Liver (tissue), 9 donors: ENCODE results near the gene RCBTB1. TPM values are rescaled to one million over a fixed set of nuclear protein-coding genes. Genes with fewer than 3 reads are reported as not detected.

Experiments
- DNase-seq: peaks from one replicate; pipeline ENCODE4 v3.0.0-alpha.2; 2017; ENCODE audit warnings: low spot score
- H3K27ac ChIP-seq, 2 donors: one replicate each; pipeline ENCODE4 v1.7.0; 2013; ENCODE audit warnings: inconsistent platforms in 2 of 2, low read length in 2 of 2, control low read depth in 1 of 2, low read depth in 1 of 2, mild to moderate bottlenecking in 1 of 2
- H3K27me3 ChIP-seq, 4 donors: one replicate each; pipeline versions ENCODE4 v1.6.1 to v1.7.0; 2013; ENCODE audit warnings: low read length in 3 of 4, inconsistent platforms in 1 of 4, mild to moderate bottlenecking in 1 of 4, moderate library complexity in 1 of 4; ENCODE audit not compliant: control insufficient read depth in 4 of 4, insufficient read depth in 4 of 4
- H3K36me3 ChIP-seq, 4 donors: one replicate each; pipeline versions ENCODE4 v1.6.1 to v1.7.0; 2013; ENCODE audit warnings: low read length in 3 of 4, mild to moderate bottlenecking in 3 of 4, low read depth in 1 of 4, moderate library complexity in 1 of 4; ENCODE audit not compliant: control insufficient read depth in 4 of 4, insufficient read depth in 3 of 4
- H3K4me1 ChIP-seq, 4 donors: one replicate each; pipeline versions ENCODE4 v1.6.1 to v1.7.0; 2013; ENCODE audit warnings: low read length in 3 of 4, mild to moderate bottlenecking in 3 of 4, moderate library complexity in 1 of 4; ENCODE audit not compliant: control insufficient read depth in 4 of 4, insufficient read depth in 4 of 4
- H3K4me3 ChIP-seq, 3 donors: one replicate each; pipeline versions ENCODE4 v1.6.1 to v1.7.0; 2013; ENCODE audit warnings: low read length in 3 of 3, control low read depth in 1 of 3, low read depth in 1 of 3, mild to moderate bottlenecking in 1 of 3
- H3K9ac ChIP-seq, 2 donors: one replicate each; pipeline ENCODE4 v1.7.0; 2013; ENCODE audit warnings: low read length in 2 of 2, mild to moderate bottlenecking in 2 of 2, moderate library complexity in 2 of 2, control low read depth in 1 of 2, low read depth in 1 of 2
- H3K9me3 ChIP-seq, 4 donors: one replicate each; pipeline versions ENCODE4 v1.6.1 to v1.7.0; 2013; ENCODE audit warnings: low read length in 3 of 4; ENCODE audit not compliant: control insufficient read depth in 4 of 4
- EGR1 ChIP-seq, 2 donors: IDR thresholded peaks; 2 replicates each; pipeline ENCODE4 v1.6.1; 2016 to 2018; ENCODE audit warnings: antibody characterized with exemption in 2 of 2, low read depth in 2 of 2
- FOXA1 ChIP-seq: IDR thresholded peaks from 2 replicates; pipeline ENCODE4 v1.6.1; 2016; ENCODE audit warnings: antibody characterized with exemption
- FOXA2 ChIP-seq: IDR thresholded peaks from 2 replicates; pipeline ENCODE4 v1.6.1; 2016; ENCODE audit warnings: antibody characterized with exemption
- HNF4A ChIP-seq, 2 donors: conservative IDR thresholded peaks; 2 replicates each; pipeline ENCODE4 v1.6.1; 2016; ENCODE audit warnings: antibody characterized with exemption in 2 of 2, mild to moderate bottlenecking in 2 of 2
- HNF4G ChIP-seq: IDR thresholded peaks from 2 replicates; pipeline ENCODE4 v1.6.1; 2016; ENCODE audit warnings: antibody characterized with exemption
- JUND ChIP-seq, 2 donors: IDR thresholded peaks; 2 replicates each; pipeline ENCODE4 v1.6.1; 2016; ENCODE audit warnings: antibody characterized with exemption in 2 of 2
- MAX ChIP-seq: IDR thresholded peaks from 2 replicates; pipeline ENCODE4 v1.6.1; 2016; ENCODE audit warnings: antibody characterized with exemption
- NR2F2 ChIP-seq: IDR thresholded peaks from 2 replicates; pipeline ENCODE4 v1.6.1; 2016; ENCODE audit warnings: antibody characterized with exemption
- RAD21 ChIP-seq, 2 donors: IDR thresholded peaks; 2 replicates each; pipeline ENCODE4 v1.6.1; 2016; ENCODE audit warnings: antibody characterized with exemption in 2 of 2, mild to moderate bottlenecking in 2 of 2
- RXRA ChIP-seq, 2 donors: IDR thresholded peaks; 2 replicates each; pipeline ENCODE4 v1.6.1; 2017 to 2018; ENCODE audit warnings: antibody characterized with exemption in 2 of 2, mild to moderate bottlenecking in 1 of 2
- SP1 ChIP-seq: IDR thresholded peaks from 2 replicates; pipeline ENCODE4 v1.6.1; 2018; ENCODE audit warnings: antibody characterized with exemption, mild to moderate bottlenecking
- TAF1 ChIP-seq: conservative IDR thresholded peaks from 2 replicates; pipeline ENCODE4 v1.6.1; 2016; ENCODE audit warnings: antibody characterized with exemption, mild to moderate bottlenecking
- YY1 ChIP-seq: IDR thresholded peaks from 2 replicates; pipeline ENCODE4 v1.6.1; 2016; ENCODE audit warnings: antibody characterized with exemption, mild to moderate bottlenecking
- WGBS: extraction: QIAGEN DNeasy Blood & Tissue Kit; methylation state at CpG from one replicate; pipeline ENCODE4 v1.1.7; 2013; 5-methylcytosine and 5-hydroxymethylcytosine counted together
- polyA plus RNA-seq, 2 donors: library from polyadenylated mRNA; stranded (reverse) in 1 of 2; unstranded in 1 of 2; fragments of 200-250 nt in 1 of 2; fragments of >200 nt in 1 of 2; fragmentation: Nextera tagmentation in 1 of 2; extraction: Ambion mirVana in 1 of 2; gene quantifications; one replicate each; pipeline versions ENCODE4 v1.2.1 to v1.2.3, GENCODE V29; 2013 to 2015
- total RNA-seq, 2 donors: library from RNA; depleted of rRNA; stranded (reverse); fragments of >200 nt; gene quantifications; one replicate each; pipeline ENCODE4 v1.2.3, GENCODE V29; 2014
- TF ChIP-seq, protein P1 (sequence below): IDR thresholded peaks from 2 replicates; pipeline ENCODE4 v1.6.1; 2016; ENCODE audit warnings: antibody characterized with exemption, mild to moderate bottlenecking
- TF ChIP-seq, protein P2 (sequence below): IDR thresholded peaks from 2 replicates; pipeline ENCODE4 v1.6.1; 2016; ENCODE audit warnings: antibody characterized with exemption
- TF ChIP-seq, protein P3 (sequence below): fragments of 150-350 bp; IDR thresholded peaks from 2 replicates; pipeline ENCODE4 v1.5.1; 2017; ENCODE audit warnings: improper control_type of control experiment, low read depth, low read length; ENCODE audit not compliant: missing input control
- TF ChIP-seq, protein P4 (sequence below): IDR thresholded peaks from 2 replicates; pipeline ENCODE4 v1.6.1; 2016; ENCODE audit warnings: antibody characterized with exemption
- donor health status: healthy.
- donor health status: healthy.
- donor health status: healthy.
- donor health status: healthy.
- donor health status: healthy.

The RCBTB1 gene
- total and polyA plus RNA-seq, 4 donors, result 3.9 to 9.0 (median 6.5) TPM

DNA sequence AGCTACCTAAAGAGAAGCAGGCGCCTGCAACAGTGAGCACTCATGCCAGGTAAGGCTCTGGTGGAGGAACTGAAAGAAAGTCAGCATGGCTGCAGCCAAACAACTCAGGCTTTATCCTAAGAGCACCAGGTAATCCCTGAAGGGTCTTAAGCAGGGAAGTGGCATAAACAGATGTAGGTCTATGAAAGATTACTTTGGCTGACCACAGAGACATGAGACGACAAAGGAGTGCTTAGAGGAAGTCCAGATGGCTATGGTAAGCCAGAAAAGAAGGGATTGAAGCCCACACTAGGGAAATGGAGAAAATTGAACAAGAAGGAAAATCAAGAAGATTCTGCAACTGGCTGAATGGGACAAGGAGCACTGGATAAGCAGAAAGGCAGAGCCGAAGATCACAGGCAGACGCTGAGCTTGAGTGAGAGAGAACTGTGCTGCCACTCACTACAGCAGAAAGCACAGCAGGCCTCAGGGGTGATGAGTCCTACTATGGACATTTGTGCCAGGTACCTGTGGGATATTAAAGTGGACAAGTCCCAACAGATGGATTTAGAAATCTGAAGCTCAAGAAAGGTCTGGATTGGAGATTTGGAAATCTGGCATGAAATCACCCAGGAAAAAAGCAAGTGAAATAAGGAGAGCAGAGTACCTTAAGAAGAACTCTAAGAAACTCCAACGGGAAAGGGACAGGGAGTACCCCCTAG, 4.2 kb downstream of the RCBTB1 start:
- no peak for DNase-seq
- peaks cover 1 to 10% (median 3%) of the 10 kb centered on the region in 4 donors for H3K36me3 ChIP-seq
- TF ChIP-seq FOXA1, result no peak
- no peak for TF ChIP-seq JUND (IDR thresholded peaks at IDR 0.05)
- TF ChIP-seq, protein P1, sequence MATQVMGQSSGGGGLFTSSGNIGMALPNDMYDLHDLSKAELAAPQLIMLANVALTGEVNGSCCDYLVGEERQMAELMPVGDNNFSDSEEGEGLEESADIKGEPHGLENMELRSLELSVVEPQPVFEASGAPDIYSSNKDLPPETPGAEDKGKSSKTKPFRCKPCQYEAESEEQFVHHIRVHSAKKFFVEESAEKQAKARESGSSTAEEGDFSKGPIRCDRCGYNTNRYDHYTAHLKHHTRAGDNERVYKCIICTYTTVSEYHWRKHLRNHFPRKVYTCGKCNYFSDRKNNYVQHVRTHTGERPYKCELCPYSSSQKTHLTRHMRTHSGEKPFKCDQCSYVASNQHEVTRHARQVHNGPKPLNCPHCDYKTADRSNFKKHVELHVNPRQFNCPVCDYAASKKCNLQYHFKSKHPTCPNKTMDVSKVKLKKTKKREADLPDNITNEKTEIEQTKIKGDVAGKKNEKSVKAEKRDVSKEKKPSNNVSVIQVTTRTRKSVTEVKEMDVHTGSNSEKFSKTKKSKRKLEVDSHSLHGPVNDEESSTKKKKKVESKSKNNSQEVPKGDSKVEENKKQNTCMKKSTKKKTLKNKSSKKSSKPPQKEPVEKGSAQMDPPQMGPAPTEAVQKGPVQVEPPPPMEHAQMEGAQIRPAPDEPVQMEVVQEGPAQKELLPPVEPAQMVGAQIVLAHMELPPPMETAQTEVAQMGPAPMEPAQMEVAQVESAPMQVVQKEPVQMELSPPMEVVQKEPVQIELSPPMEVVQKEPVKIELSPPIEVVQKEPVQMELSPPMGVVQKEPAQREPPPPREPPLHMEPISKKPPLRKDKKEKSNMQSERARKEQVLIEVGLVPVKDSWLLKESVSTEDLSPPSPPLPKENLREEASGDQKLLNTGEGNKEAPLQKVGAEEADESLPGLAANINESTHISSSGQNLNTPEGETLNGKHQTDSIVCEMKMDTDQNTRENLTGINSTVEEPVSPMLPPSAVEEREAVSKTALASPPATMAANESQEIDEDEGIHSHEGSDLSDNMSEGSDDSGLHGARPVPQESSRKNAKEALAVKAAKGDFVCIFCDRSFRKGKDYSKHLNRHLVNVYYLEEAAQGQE, result no peak
- no peak for TF ChIP-seq EGR1 (IDR thresholded peaks at IDR 0.05; ENCODE audit: low read depth in 2 of 2)
- TF ChIP-seq, protein P2, sequence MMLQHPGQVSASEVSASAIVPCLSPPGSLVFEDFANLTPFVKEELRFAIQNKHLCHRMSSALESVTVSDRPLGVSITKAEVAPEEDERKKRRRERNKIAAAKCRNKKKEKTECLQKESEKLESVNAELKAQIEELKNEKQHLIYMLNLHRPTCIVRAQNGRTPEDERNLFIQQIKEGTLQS, result no peak
- no peak for TF ChIP-seq RXRA (IDR thresholded peaks at IDR 0.05)
- peaks cover 2 to 11% (median 9%) of the 10 kb centered on the region in 4 donors for H3K4me1 ChIP-seq
- no peak overlapping the region for H3K4me3 ChIP-seq
- no peaks in the 10 kb centered on the region for H3K27me3 ChIP-seq
- H3K9ac ChIP-seq, result no peak overlapping the region
- 94% methylated on average over 5 of the region's 5 CpGs for WGBS
- no peak overlapping the region for H3K27ac ChIP-seq
- no peaks in the 10 kb centered on the region for H3K9me3 ChIP-seq

- Histone ChIP-seq H3K27ac (no peak overlapping the region), H3K4me1 (peaks cover 0 to 3% (median 2%) of the 10 kb centered on the region in 4 donors), H3K9me3 (no peaks in the 10 kb centered on the region), H3K9ac (no peak overlapping the region), H3K4me3 (no peak overlapping the region), H3K36me3 (peaks cover 1 to 10% (median 3%) of the 10 kb centered on the region in 4 donors), H3K27me3 (no peaks in the 10 kb centered on the region)
- no peak for DNase-seq
- 95% methylated on average over 3 of the region's 3 CpGs for WGBS
- TF ChIP-seq, protein P3, sequence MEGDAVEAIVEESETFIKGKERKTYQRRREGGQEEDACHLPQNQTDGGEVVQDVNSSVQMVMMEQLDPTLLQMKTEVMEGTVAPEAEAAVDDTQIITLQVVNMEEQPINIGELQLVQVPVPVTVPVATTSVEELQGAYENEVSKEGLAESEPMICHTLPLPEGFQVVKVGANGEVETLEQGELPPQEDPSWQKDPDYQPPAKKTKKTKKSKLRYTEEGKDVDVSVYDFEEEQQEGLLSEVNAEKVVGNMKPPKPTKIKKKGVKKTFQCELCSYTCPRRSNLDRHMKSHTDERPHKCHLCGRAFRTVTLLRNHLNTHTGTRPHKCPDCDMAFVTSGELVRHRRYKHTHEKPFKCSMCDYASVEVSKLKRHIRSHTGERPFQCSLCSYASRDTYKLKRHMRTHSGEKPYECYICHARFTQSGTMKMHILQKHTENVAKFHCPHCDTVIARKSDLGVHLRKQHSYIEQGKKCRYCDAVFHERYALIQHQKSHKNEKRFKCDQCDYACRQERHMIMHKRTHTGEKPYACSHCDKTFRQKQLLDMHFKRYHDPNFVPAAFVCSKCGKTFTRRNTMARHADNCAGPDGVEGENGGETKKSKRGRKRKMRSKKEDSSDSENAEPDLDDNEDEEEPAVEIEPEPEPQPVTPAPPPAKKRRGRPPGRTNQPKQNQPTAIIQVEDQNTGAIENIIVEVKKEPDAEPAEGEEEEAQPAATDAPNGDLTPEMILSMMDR, result no peak
- TF ChIP-seq HNF4A (conservative IDR thresholded peaks at IDR 0.05) (no peak), FOXA1 (no peak), MAX (no peak), SP1 (no peak), FOXA2 (no peak), RAD21 (IDR thresholded peaks at IDR 0.05) (no peak), YY1 (no peak), NR2F2 (no peak), TAF1 (no peak), HNF4G (no peak), RXRA (IDR thresholded peaks at IDR 0.05) (no peak)
- TF ChIP-seq, protein P2, result no peak
- TF ChIP-seq, protein P4, sequence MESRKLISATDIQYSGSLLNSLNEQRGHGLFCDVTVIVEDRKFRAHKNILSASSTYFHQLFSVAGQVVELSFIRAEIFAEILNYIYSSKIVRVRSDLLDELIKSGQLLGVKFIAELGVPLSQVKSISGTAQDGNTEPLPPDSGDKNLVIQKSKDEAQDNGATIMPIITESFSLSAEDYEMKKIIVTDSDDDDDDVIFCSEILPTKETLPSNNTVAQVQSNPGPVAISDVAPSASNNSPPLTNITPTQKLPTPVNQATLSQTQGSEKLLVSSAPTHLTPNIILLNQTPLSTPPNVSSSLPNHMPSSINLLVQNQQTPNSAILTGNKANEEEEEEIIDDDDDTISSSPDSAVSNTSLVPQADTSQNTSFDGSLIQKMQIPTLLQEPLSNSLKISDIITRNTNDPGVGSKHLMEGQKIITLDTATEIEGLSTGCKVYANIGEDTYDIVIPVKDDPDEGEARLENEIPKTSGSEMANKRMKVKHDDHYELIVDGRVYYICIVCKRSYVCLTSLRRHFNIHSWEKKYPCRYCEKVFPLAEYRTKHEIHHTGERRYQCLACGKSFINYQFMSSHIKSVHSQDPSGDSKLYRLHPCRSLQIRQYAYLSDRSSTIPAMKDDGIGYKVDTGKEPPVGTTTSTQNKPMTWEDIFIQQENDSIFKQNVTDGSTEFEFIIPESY, result no peak
Observed at GRCh38 chr13:49579501-49579900, 5.9 kb downstream of the RCBTB1 start.
